WTC11 (cell line): Measurements from ENCODE around the gene BACE2.

Source experiments
- CTCF ChIP-seq: fragments of 200-600 bp; IDR thresholded peaks from 2 replicates; pipeline ENCODE4 v1.8.0; 2022; ENCODE audit warnings: antibody characterized with exemption
- ERG ChIP-seq: fragments of 250-450 bp; sonication (Bioruptor Pico); IDR thresholded peaks from 2 replicates; pipeline ENCODE4 v1.8.0; 2021; ENCODE audit warnings: mild to moderate bottlenecking
- ESRRA ChIP-seq: sonication (generic); formaldehyde crosslinking; IDR thresholded peaks from 2 replicates; pipeline ENCODE4 v1.8.1; 2022; ENCODE audit warnings: mild to moderate bottlenecking, missing genetic modification reagents, borderline replicate concordance
- ETV6 ChIP-seq: sonication (generic); formaldehyde crosslinking; IDR thresholded peaks from 2 replicates; pipeline ENCODE4 v1.8.1; 2022; ENCODE audit warnings: mild to moderate bottlenecking, missing genetic modification reagents
- GRHL2 ChIP-seq: fragments of 250-450 bp; sonication (Bioruptor Pico); IDR thresholded peaks from 2 replicates; pipeline ENCODE4 v1.8.0; 2022; ENCODE audit warnings: mild to moderate bottlenecking, moderate library complexity; ENCODE audit not compliant: insufficient replicate concordance, severe bottlenecking
- HMGXB4 ChIP-seq: sonication (generic); formaldehyde crosslinking; IDR thresholded peaks from 2 replicates; pipeline ENCODE4 v1.8.1; 2023; ENCODE audit warnings: mild to moderate bottlenecking, moderate library complexity, missing genetic modification reagents
- MLX ChIP-seq: sonication (generic); formaldehyde crosslinking; IDR thresholded peaks from 2 replicates; pipeline ENCODE4 v1.8.1; 2023; ENCODE audit warnings: mild to moderate bottlenecking, missing genetic modification reagents, moderate library complexity
- NFYB ChIP-seq: sonication (generic); formaldehyde crosslinking; conservative IDR thresholded peaks from 2 replicates; pipeline ENCODE4 v1.8.0; 2022; ENCODE audit warnings: low read depth, missing genetic modification reagents
- NR1H2 ChIP-seq: sonication (generic); formaldehyde crosslinking; IDR thresholded peaks from 2 replicates; pipeline ENCODE4 v1.9.0; 2021; ENCODE audit warnings: mild to moderate bottlenecking, moderate library complexity, missing genetic modification reagents
- TCF7 ChIP-seq: sonication (generic); formaldehyde crosslinking; IDR thresholded peaks from 2 replicates; pipeline ENCODE4 v1.8.0; 2022; ENCODE audit warnings: mild to moderate bottlenecking, low read depth, missing genetic modification reagents, moderate library complexity
- ZBTB43 ChIP-seq: sonication (generic); formaldehyde crosslinking; IDR thresholded peaks from 2 replicates; pipeline ENCODE4 v1.8.1; 2023; ENCODE audit warnings: mild to moderate bottlenecking, missing genetic modification reagents
- ZNF263 ChIP-seq: sonication (generic); formaldehyde crosslinking; IDR thresholded peaks from 2 replicates; pipeline ENCODE4 v1.8.1; 2022; ENCODE audit warnings: low read depth, mild to moderate bottlenecking, moderate library complexity, missing genetic modification reagents
- ZNF396 ChIP-seq: fragments of 250-450 bp; sonication (Bioruptor Pico); IDR thresholded peaks from 2 replicates; pipeline ENCODE4 v1.8.0; 2021; ENCODE audit warnings: mild to moderate bottlenecking, moderate library complexity, borderline replicate concordance

- TF ChIP-seq ZNF263 (CRISPR knock-in tag) (no peak), NFYB (CRISPR knock-in tag) (no peak), ESRRA (CRISPR knock-in tag) (no peak), TCF7 (CRISPR knock-in tag) (no peak), HMGXB4 (CRISPR knock-in tag) (no peak), ERG (CRISPR knock-in tag) (no peak), ZNF396 (CRISPR knock-in tag) (no peak), ZBTB43 (no peak), GRHL2 (CRISPR knock-in tag) (no peak), ETV6 (CRISPR knock-in tag) (no peak), CTCF (no peak), NR1H2 (CRISPR knock-in tag) (no peak), MLX (CRISPR knock-in tag) (no peak)
These were observed 9.9 kb upstream of the BACE2 start for GRCh38 chr21:41158026-41158425.
